Endothelial cell of umbilical vein (primary cell): Measurements from ENCODE around the gene LCNL1.

ENCODE experiments used
- CTCF ChIP-seq, 2 donors: IDR thresholded peaks; 1 replicate in 1 of 2; 2 replicates in 1 of 2; pipeline ENCODE4 v1.5.1; 2011; ENCODE audit warnings: low read length in 2 of 2, mild to moderate bottlenecking in 2 of 2, moderate library complexity in 2 of 2, control low read depth in 1 of 2, inconsistent platforms in 1 of 2, low read depth in 1 of 2; ENCODE audit not compliant: insufficient read depth in 1 of 2; ENCODE audit errors: extremely low read depth in 1 of 2
- EZH2 ChIP-seq: IDR thresholded peaks from 2 replicates; pipeline ENCODE4 v1.6.1; 2012; ENCODE audit warnings: borderline replicate concordance, low read depth, mild to moderate bottlenecking, moderate library complexity, low read length, inconsistent platforms; ENCODE audit not compliant: severe bottlenecking
- GATA2 ChIP-seq: IDR thresholded peaks from 2 replicates; pipeline ENCODE4 v1.7.0; 2011; ENCODE audit warnings: low read depth, mild to moderate bottlenecking, moderate library complexity, mixed read lengths, low read length; ENCODE audit not compliant: insufficient read length, insufficient read depth
- MYC ChIP-seq: IDR thresholded peaks from one replicate; pipeline ENCODE4 v1.6.1; 2011; ENCODE audit warnings: mild to moderate bottlenecking, low read depth, low read length
- POLR2A ChIP-seq: IDR thresholded peaks from 2 replicates; pipeline ENCODE4 v1.6.1; 2012; ENCODE audit warnings: low read depth, mild to moderate bottlenecking, control low read depth, low read length
- POLR2AphosphoS5 ChIP-seq: IDR thresholded peaks from 2 replicates; pipeline ENCODE4 v1.6.1; 2012; ENCODE audit warnings: low read depth, mild to moderate bottlenecking, control low read depth, low read length, moderate library complexity; ENCODE audit not compliant: insufficient read depth

GRCh38 chr9:136955943-136956335, 26.9 kb upstream of the LCNL1 start:
- TF ChIP-seq POLR2AphosphoS5 (no peak), CTCF (IDR thresholded peaks at IDR 0.05; ENCODE audit: extremely low read depth in 1 of 2, insufficient read depth in 1 of 2, low read depth in 1 of 2, low read length in 2 of 2) (no peak), MYC (no peak), POLR2A (no peak), EZH2 (no peak), GATA2 (no peak)
